HG03108 (cell line): ENCODE measurements around the gene SDHB.
"Not testable (repeated sequence)": the region's sequence is repeated elsewhere in the genome, so short reads cannot be mapped to it uniquely, and the experiment has no call there.

Experiments used
- ATAC-seq: cut with Tn5 transposase; IDR thresholded peaks from one replicate; pipeline ENCODE4 v1.9.1; 2021; ENCODE audit warnings: moderate library complexity; ENCODE audit not compliant: unreplicated experiment

Gene SDHB

GRCh38 chr1:17075470-17076255 lies 21.8 kb upstream of the SDHB start:
- ATAC-seq: no peak

DNA sequence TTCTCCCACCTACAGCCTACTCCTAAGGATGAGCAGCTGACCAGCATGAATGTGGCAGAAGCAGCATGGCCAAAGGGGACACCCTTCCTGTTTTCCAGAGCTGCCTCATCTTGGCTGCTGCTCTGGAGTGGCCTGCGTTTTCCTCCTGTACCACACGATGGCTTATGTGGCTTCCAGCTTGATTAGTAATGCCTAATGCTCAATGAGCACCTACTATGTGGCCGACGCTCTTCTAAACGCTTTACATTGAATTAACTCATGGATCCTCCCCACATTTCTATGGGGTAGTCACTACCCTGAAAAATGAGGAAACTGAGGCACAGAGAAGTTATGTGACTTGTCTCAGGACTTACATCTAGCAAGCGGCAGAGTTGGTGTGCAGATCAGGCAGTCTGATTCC lies 18.0 kb upstream of the SDHB start:
- no peak for ATAC-seq

DNA sequence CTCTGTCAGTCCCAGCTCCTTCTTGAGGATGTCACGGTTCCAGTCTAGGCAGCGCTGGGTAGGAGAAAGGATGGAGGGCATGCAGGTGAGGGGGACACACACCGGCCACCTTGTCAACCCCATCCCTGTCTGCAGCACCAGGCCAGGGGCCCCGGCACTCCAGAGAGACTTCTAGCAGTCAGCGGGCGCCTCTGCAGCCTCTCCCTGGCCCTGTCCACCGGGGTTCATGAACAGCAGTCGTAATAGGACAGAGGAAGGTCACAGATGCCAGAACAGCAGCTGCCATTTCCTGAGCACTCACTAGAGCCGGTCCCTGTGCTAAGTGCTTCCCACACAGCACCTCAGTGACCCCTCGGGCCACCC lies 16.3 kb upstream of the SDHB start:
- no peak for ATAC-seq

- no peak for ATAC-seq
Measured at GRCh38 chr1:17069452-17070162, 15.8 kb upstream of the SDHB start.

DNA sequence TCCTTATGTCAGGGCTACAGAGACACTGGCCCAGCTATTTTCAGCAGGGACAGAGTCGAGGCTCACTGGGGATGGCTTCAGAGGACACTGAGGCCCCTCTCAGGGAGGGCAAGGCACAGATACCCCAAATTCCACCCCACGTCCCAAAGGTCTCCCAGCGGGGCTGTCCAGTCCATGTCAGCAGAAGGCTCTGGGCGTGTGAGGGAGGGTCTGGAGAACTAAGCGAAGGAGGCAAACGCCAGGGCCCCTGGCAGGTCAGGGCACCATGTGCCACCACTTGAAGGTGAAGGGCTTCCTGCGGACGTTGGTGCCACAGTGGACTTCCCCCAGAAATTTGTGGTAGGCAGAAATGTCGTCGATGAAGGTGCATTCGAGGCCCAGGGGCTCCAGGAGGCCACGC lies 15.0 kb upstream of the SDHB start:
- ATAC-seq: no peak

DNA sequence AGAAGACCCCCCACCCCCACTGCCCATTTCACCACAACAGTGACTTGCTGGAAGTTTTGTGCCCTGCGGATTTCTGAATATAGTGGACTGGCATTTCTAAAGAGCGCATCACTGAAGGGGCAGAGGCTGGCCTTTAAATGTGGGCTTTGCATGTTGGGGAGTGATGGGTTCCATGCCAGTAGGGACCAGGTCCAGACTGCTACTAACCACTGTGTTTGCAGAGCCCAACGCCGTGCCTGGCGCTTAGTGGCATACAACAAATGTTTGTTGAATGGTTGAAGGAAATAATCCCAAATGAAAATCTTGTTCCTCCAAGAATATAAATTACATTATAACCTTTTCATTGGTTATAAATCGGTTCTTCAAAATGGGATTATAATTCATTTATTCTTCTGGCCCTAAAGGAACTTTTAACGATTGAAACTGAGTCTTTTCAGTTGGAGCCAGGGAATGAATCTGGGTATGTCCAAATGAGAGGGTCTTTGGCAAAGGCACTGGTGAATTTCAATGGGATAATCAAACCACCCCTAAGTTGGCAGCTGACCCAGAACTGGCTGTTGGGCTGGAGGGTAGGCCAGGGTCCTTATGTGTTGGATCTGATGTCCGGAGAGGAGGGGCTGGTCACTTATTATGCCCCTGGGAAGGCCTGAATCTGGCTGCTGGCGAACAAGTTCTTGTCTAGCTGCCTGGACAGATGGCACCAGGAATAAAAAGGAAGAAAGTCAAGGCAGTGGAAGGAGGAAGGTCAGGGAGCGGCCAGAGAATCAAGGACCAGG lies 13.8 kb upstream of the SDHB start:
- no peak for ATAC-seq

- no peak for ATAC-seq
Measured at GRCh38 chr1:17067069-17067426, 13.2 kb upstream of the SDHB start.

DNA sequence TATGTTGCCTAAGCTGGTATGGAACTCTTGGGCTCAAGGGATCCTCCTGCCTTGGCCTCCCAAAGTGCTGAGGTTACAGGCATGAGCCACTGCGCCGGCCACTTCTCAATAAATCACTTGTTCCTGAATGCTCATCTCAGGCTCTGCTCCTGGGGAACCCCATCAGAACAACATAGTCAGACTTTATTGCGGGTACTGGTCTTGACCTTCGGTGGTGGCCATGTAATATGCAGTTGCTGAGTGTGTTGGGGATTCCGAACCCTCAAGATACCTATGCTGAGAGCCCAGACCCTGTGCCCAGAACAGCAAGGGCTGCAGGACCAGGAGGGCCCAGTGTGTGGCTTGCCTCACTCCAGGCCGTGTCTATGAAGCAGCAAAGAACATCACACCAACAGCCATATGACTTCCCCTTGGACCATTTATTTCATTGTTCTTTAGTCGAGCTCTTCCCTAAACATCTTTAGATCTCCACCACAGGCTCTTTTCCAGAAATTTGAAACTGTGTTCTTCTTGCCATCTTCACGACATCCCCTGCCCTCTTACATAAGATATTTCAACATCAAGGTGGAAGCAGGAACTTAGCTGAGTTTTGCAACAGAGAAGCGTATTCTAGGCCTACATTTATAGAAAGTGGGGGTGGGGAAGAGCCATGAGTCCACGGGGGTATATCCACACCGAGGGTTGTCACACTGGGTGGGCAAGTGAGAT lies 12.7 kb upstream of the SDHB start:
- ATAC-seq: no peak

DNA sequence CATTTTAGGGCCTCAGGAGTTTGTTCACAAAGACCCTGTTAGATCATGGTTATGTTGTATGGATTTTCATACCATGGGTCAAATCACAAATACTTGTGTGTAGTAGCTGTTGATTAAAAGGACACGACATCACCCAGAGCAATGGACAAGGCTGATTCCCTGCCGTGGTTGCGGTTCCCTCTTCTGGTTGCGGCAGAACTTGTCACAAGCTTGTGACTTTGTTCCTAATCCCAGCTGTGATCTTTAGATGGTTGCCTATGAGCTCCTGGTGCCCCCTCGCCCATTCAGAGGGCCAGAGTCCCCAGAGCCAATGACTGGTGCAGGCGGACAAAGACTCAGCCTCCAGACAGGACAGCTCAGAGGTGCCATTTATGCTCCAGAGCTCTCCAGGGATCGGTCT lies 11.8 kb upstream of the SDHB start:
- ATAC-seq: no peak

- not testable (repeated sequence) for ATAC-seq
Measured at GRCh38 chr1:17062751-17063150, 8.9 kb upstream of the SDHB start.

GRCh38 chr1:17061892-17062291 lies 8.1 kb upstream of the SDHB start:
- ATAC-seq: no peak

GRCh38 chr1:17061486-17061885 lies 7.7 kb upstream of the SDHB start:
- no peak for ATAC-seq

DNA sequence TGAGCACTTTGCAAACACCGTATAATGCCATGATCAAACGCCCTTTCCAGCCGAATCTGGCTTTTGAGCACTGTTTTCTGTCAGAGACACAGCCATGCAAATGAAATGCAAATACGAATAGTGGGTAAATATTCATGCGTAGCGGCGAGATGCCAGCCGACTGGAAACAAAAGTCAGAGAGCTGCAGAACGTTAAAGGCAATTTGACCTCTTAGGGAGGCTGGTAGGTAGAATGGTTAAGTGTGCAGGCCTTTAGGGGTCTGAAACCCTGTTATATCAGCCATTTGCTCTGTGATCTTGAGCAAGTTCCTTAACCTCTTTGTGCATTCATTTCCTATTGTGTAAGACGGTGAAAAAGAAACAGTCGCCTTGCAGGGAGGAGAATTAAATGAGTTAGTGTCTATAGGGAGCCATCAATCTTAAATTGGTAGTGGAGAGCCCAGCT lies 6.5 kb upstream of the SDHB start:
- no peak for ATAC-seq

DNA sequence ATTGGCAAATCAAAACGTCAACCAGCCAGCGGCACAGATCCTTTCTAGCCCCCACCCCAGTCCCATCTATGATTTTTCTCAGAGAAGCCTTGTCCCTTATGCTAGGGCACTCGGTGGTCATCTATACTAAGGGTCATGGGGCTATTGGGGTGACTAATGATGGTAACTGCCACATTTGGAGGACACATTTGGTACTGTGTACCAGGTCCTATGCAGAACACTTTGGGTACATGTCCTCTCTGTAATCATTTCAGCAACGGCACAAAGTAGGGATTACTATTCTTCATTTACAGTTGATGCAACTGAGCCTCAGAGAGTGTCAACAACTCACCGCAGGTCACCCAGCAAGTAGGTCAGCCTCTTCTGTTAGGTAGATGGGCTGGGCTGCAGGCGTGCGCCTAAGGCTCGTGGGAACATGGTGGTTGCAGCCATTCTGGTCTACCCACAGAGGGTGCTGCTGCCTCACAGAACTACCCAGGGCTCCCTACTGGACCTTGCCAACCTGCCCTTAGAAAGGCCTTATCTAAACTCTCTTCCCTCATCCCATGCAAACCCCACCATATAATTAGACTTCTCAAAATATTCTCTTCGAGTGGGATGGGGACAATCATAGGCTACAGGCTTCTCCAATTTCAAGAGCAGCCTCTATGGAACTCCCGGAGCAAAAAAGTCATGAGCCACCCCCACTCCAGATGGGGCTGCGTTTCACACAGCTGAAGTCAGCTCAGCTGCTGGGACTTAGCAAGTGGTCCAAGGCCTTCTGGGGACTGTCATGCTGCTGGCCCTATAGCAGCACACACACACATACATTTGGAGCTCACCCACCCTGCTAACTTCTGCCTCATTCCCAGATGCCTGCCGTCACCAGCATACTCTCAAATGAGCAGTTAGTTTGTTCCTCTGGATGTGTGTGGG lies 5.8 kb upstream of the SDHB start:
- no peak for ATAC-seq

DNA sequence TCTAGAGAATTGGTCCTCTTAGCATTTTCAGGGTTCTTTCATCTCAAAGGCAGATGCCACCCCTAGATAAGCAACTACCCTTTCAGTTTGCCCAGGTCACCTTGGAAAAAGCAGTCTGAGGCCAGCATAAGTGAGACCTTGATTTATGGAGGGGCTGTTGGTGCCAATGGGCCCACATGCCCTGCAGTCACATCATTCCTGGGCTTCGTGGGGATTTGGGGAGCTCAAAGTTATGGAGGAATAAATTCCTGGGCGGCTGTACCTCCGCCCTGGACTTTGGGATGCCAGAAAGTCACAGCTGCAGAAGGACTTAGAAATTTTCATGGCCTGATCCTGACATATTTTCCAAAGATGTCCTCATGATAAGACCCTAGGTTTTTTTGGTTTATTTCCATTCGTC lies 2.7 kb upstream of the SDHB start:
- ATAC-seq: no peak

GRCh38 chr1:17055801-17056200 lies 2.0 kb upstream of the SDHB start:
- ATAC-seq: no peak

- no peak for ATAC-seq
Measured at GRCh38 chr1:17053086-17053684, 647 bp downstream of the SDHB start.

GRCh38 chr1:17052641-17053040 lies 1.2 kb downstream of the SDHB start:
- no peak for ATAC-seq

DNA sequence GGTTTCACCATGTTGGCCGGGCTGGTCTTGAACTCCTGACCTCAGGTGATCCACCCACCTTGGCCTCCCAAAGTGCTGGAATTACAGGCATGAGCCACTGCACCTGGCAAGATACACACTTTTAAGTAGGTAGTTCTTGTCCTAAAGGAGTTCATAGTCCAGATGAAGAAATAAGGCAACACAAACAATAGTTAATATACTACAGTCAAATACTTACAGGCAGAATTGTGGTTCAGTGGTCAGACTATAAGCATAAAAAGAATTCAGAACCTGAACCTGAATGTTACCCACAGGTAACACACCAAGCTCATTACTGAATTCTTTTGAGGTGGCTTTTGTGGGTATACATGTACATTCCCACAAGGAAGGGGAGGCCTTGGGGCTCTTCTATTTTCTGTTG lies 1.8 kb downstream of the SDHB start:
- ATAC-seq: no peak

GRCh38 chr1:17047924-17048323 lies 5.9 kb downstream of the SDHB start:
- no peak for ATAC-seq
